Activated naive CD4-positive, alpha-beta T cell treated with anti-CD3 and anti-CD28 coated beads, Interleukin-2, amount 50 U/mL, for 72 hours (primary cell): Measurements from ENCODE around the gene ZNF169. TPM values are rescaled to one million over a fixed set of nuclear protein-coding genes. Genes with fewer than 3 reads are reported as not detected.
"Not testable (repeated sequence)": the region's sequence is repeated elsewhere in the genome, so short reads cannot be mapped to it uniquely, and the experiment has no call there.

Source experiments
- ATAC-seq, 2 donors: fragments of 150-1000 bp; cut with Tn5 transposase; 2 replicates each; pipeline ENCODE4 v1.10.0; 2021; ENCODE audit warnings: mild to moderate bottlenecking in 2 of 2, moderate library complexity in 2 of 2
- DNase-seq, 2 donors: peaks; one replicate each; pipeline ENCODE4 v3.0.0; 2021 to 2022; ENCODE audit warnings: low spot score in 2 of 2
- H3K27ac Mint-ChIP-seq, 2 donors: one replicate each; pipeline ENCODE4 v1.8.0; 2022; ENCODE audit warnings: mild to moderate bottlenecking in 2 of 2, mixed read lengths in 2 of 2
- H3K36me3 Mint-ChIP-seq, 2 donors: one replicate each; pipeline ENCODE4 v1.8.0; 2022; ENCODE audit warnings: mixed read lengths in 2 of 2
- H3K9me3 Mint-ChIP-seq, 2 donors: one replicate each; pipeline ENCODE4 v1.8.0; 2022; ENCODE audit warnings: mixed read lengths in 2 of 2
- total RNA-seq, 2 donors: library from RNA; stranded (reverse); gene quantifications; one replicate each; pipeline ENCODE4 v1.2.3, GENCODE V29; 2022

The ZNF169 gene
- total RNA-seq, 2 donors from 2014 or later = 6.6 to 6.8 TPM

DNA sequence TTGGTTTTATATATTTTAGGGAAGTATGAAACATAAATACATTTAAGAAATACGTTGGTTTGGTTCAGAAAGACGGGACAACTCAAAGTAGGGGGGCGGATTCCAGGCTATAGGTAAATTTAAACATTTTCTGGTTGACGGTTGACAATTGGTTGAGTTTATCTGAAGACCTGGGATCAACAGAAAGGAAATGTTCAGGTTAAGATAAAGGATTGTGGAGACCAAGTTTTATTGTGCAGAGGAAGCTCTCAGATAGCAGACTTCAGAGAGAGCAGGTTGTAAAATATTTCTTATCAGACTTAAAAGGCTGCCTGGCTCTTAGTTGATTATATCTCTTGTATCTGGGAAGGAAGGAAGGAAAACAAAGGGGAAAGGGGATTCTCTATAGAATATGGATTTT is 17.9 kb downstream of the ZNF169 start:
- not testable (repeated sequence) for DNase-seq, ATAC-seq
- Mint-ChIP-seq H3K9me3 (peaks cover 0 to 11% of the 10 kb centered on the region in 2 donors), H3K27ac (peak overlapping the region in 1 of 2 donors; percentile 24), H3K36me3 (peaks cover 35 to 49% of the 10 kb centered on the region in 2 donors)

DNA sequence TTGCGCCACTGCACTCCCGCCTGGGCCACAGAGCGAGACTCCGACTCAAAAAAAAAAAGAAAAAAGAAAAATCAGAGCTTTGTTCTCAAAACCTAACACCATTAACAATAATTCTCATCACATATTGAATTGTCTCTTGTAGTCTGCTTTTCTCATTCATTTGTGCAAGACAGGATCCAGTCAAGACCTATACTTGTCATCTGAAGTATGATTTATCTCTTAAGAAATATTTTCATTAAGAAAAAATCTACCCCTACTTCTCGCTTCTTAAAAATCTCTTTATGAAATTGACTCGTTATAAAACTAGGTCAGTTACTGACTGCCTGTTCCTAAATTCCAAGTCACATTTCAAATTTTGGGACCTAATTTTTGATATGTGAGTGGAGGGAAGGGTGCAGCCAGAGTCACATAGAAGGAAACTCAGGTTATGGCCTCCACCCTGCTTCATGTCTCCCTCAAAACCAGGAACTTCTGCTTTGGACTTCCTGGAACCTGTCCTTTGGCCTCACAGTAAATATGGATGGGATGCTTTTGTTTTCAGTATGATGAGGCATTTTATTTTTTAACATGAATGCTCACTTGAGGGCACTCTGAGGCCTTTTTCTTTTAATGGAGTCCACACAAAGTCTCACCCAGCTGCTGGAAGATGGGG is 18.9 kb downstream of the ZNF169 start:
- Mint-ChIP-seq H3K9me3 (peaks cover 0 to 11% of the 10 kb centered on the region in 2 donors), H3K27ac (no peak overlapping the region), H3K36me3 (peaks cover 37 to 55% of the 10 kb centered on the region in 2 donors)
- no peak for DNase-seq
- ATAC-seq = no peak

DNA sequence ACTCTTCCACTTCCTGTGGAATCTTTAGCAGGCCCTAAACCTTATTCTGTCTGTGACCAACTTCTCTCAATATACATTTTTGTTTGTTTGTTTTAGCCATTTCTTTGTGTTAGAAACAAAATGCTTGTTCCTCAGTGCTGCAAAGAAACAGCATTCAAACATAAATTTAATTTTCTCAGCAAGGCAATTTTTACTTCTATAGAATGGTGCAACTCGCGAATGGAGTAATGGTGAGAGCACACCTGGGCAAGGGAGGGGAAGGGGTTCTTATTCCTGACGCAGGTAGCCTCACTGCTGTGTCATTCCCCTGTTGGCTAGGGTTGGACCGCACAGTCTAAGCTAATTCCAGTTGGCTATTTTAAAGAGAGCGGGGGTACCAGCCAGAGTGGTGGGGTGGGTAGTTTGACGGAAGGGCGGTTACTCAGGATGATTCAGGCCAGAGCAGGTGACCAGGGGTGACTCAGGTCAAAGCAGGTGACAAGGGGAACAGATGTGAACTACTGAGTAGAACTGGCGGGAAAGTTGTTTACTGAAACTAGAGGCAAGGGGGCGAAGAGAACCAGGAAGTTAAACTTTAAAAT is 21.4 kb downstream of the ZNF169 start:
- no peak overlapping the region for H3K27ac Mint-ChIP-seq
- H3K36me3 Mint-ChIP-seq = peaks cover 37 to 55% of the 10 kb centered on the region in 2 donors
- peaks cover 0 to 11% of the 10 kb centered on the region in 2 donors for H3K9me3 Mint-ChIP-seq
- no peak for ATAC-seq
- DNase-seq = no peak

DNA sequence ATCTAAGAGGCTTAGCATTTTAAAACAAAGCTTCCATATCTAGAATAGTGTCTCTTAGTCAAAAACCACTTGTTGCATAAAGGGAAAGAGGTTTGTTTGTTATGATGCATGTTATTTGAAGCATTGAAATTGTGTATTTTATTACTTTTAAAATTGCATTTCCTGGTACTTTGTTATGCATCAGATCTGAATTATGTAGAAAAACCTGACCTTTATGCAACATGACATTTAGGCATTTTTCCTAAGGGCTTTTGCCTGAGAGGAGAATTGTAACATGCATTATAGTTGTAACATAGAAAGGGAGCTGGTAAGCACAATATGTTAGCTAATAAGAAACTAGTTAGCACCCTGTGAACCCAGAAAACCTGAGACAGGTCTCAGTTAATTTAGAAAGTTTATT is 22.0 kb downstream of the ZNF169 start:
- DNase-seq (no peak), ATAC-seq (no peak)
- H3K27ac Mint-ChIP-seq = no peak overlapping the region
- peaks cover 0 to 11% of the 10 kb centered on the region in 2 donors for H3K9me3 Mint-ChIP-seq
- peaks cover 39 to 57% of the 10 kb centered on the region in 2 donors for H3K36me3 Mint-ChIP-seq

DNA sequence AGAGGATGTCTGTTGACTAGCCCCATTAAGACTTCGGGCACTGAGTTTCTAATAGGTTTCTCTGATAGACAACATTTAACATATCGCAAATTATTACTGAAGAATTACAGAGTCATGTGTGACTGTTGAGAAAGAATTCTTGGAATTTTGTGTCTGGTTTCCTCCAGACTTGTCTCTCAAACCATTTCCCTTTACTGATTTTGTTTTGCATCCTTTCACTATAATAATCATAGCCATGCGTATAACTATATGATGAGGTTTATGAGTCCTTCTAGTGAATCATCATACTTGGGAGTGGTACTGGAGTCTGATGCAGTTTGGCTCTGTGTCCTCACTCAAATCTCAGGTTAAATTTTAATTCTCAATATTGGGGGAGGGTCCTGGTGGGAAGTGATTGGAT is 27.0 kb downstream of the ZNF169 start:
- H3K27ac Mint-ChIP-seq = no peak overlapping the region
- no peaks in the 10 kb centered on the region for H3K9me3 Mint-ChIP-seq
- H3K36me3 Mint-ChIP-seq = peaks cover 29 to 38% of the 10 kb centered on the region in 2 donors

DNA sequence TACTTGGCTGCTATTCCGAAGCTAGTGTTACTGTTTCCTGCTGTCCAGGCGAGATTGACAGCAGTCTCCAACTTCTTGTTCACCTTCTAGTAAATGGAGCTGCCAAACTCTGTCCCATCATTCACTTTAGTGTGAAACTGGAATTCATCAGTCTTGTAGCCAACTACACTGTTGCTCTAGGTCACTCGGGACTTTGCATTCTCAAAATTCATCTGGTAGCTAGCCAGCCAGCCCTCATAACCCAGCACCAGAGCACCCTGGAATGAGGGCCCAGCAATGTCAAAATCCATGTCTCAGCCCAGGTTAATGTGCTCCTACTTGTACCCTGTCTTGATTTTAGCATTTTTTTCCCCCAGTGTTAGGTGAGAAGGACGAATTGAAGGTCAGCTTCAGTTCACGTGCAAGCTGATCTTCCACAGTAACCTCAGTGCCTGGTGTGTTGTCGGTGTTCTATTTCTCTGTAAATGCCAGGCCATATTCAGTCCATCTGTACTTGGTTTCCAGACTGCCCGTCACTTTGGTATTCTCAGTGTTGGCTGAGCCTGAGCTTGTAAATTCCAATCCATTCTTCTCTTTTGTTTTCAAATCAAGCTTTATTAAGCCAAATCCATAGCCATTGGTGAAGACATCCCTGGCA is 28.9 kb downstream of the ZNF169 start:
- ATAC-seq = no peak
- DNase-seq = no peak
- H3K36me3 Mint-ChIP-seq = peaks cover 18 to 29% of the 10 kb centered on the region in 2 donors
- no peaks in the 10 kb centered on the region for H3K9me3 Mint-ChIP-seq
- peak overlapping the region in 1 of 2 donors; percentile 27 for H3K27ac Mint-ChIP-seq

More for the DNA sequence above, 27.0 kb downstream of the ZNF169 start:
- ATAC-seq = no peak
- DNase-seq = no peak

DNA sequence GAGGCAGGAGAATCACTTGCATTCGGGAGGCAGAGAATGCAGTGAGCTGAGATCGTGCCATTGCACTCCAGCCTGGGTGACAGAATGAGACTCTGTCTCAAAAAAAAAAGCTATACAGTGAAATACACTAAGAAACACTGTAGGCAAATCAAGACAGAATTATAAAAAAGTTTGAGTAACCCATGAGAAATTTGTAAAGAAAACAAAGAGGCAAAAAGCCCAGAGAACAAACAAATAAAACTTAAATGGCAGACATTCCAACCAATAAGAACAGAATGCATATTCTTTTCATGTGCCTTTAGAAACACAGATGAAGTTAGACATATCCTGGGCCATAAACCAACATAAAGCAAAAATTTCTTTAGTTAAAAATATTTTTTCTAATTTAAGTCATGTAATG is 30.6 kb downstream of the ZNF169 start:
- DNase-seq (no peak), ATAC-seq (no peak)
- H3K36me3 Mint-ChIP-seq = peaks cover 18 to 35% of the 10 kb centered on the region in 2 donors
- H3K9me3 Mint-ChIP-seq = no peaks in the 10 kb centered on the region
- H3K27ac Mint-ChIP-seq = no peak overlapping the region

DNA sequence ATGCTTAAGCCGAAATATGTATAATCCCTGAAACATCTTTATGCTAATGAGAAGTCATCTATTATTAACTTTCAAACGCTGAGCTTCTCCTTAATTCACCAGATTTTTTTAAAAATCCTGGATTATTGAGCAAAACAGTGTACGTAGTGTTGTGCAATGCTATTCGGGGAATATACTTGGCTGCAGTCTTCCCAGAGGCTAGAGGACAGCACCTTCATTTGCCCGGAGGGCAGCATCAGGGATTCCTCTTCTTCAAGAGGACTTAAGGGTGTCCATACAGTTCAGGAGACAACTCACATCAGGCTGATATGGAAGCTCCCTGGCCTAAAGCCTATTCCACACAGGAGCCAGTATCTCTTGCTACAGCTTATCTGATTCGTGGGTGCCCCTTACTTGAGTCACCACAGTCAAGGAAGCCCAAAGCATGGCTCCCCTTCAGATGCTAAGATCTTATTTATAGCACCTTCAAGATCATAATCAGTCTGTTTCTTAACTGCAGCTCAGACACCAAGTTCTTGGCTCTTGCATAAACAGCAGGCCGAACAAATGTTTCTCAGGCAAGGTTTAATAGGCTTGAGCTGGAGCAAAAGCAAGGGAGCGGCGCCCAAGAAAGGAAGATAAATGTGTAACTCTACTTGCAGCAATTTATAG is 40.0 kb downstream of the ZNF169 start:
- no peaks in the 10 kb centered on the region for H3K9me3 Mint-ChIP-seq
- H3K36me3 Mint-ChIP-seq = peaks cover 0 to under 1% of the 10 kb centered on the region in 2 donors
- ATAC-seq (no peak), DNase-seq (no peak)
- no peak overlapping the region for H3K27ac Mint-ChIP-seq

DNA sequence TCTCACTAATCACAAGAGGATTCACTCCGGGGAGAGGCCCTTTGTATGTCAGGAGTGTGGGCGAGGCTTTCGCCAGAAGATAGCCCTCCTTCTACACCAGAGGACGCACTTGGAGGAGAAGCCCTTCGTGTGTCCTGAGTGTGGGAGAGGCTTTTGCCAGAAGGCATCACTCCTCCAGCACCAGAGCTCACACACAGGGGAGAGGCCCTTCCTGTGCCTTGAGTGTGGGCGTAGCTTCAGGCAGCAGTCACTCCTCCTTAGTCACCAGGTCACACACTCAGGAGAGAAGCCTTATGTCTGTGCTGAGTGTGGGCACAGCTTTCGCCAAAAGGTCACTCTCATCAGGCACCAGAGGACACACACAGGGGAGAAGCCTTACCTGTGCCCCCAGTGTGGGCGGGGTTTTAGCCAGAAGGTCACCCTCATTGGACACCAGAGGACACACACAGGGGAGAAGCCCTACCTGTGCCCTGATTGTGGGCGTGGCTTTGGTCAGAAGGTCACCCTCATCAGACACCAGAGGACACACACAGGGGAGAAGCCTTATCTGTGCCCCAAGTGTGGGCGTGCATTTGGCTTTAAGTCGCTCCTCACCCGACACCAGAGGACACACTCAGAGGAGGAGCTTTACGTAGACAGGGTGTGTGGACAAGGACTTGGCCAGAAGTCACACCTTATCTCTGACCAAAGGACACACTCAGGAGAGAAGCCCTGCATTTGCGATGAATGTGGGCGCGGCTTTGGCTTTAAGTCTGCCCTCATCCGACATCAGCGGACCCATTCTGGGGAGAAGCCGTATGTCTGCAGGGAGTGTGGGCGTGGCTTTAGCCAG is 41.6 kb downstream of the ZNF169 start:
- Mint-ChIP-seq H3K9me3 (no peaks in the 10 kb centered on the region), H3K36me3 (no peaks in the 10 kb centered on the region), H3K27ac (no peak overlapping the region)
- DNase-seq (no peak), ATAC-seq (peak in 1 of 2 donors; percentile 79)

DNA sequence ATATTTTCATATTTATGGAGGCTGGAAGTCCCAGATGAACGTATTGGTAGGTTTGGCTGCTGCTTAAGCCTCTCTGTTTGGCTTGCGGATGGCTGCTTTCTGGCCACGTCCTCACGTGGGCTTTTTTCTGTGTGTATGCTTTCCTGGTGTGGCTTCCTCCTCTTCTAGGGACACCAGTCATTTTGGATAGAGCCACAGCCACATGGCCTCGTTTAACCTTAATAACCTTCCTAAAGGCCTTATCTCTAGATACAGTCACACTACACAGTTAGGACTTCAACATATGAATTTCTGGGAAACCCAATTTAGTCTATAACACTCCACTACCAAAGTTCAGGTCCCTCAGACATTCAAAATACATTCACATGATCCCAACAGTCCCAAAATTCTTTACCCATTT is 42.5 kb downstream of the ZNF169 start:
- DNase-seq = no peak
- no peaks in the 10 kb centered on the region for H3K9me3 Mint-ChIP-seq
- H3K27ac Mint-ChIP-seq = no peak overlapping the region
- H3K36me3 Mint-ChIP-seq = no peaks in the 10 kb centered on the region
- no peak for ATAC-seq

DNA sequence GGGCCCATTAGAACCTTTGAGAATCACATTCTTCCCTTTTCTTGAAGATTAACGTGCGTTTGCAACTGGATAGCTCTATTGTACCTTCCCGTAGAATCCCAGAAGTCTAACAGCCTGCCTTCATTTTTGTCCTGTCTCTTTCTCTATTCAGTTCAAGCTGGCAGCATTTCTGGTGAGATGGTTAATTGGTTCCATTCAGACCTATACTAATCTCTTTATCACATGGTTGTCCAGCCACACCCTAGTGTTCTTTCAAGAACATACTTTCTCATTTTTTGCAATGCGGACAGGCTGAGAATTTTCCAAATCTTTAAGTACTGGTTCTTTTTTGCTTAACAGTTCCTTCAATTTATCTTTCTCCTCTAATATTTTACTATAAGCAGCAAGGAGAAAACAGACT is 43.3 kb downstream of the ZNF169 start:
- ATAC-seq (no peak), DNase-seq (no peak)
- Mint-ChIP-seq H3K36me3 (no peaks in the 10 kb centered on the region), H3K27ac (no peak overlapping the region), H3K9me3 (no peaks in the 10 kb centered on the region)

DNA sequence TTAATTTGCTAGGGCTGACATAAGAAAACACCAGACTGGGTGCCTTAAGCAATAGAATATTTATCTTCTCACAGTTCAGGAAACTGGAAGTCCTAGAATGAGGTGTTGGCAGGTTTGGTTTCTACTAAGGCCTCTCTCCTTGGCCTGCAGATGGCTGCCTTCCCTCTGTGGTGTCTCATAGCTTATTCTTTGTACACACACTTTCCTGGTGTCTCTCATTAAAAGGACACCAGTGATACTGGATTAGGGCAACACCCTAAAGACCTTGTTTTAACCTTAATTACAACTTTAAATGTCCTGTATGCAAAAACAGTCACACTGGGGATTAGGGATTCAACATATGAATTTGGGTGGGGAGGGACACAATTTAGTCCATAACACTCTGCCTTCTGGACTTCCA is 44.2 kb downstream of the ZNF169 start:
- ATAC-seq (no peak), DNase-seq (no peak)
- Mint-ChIP-seq H3K36me3 (no peaks in the 10 kb centered on the region), H3K27ac (no peak overlapping the region), H3K9me3 (no peaks in the 10 kb centered on the region)

DNA sequence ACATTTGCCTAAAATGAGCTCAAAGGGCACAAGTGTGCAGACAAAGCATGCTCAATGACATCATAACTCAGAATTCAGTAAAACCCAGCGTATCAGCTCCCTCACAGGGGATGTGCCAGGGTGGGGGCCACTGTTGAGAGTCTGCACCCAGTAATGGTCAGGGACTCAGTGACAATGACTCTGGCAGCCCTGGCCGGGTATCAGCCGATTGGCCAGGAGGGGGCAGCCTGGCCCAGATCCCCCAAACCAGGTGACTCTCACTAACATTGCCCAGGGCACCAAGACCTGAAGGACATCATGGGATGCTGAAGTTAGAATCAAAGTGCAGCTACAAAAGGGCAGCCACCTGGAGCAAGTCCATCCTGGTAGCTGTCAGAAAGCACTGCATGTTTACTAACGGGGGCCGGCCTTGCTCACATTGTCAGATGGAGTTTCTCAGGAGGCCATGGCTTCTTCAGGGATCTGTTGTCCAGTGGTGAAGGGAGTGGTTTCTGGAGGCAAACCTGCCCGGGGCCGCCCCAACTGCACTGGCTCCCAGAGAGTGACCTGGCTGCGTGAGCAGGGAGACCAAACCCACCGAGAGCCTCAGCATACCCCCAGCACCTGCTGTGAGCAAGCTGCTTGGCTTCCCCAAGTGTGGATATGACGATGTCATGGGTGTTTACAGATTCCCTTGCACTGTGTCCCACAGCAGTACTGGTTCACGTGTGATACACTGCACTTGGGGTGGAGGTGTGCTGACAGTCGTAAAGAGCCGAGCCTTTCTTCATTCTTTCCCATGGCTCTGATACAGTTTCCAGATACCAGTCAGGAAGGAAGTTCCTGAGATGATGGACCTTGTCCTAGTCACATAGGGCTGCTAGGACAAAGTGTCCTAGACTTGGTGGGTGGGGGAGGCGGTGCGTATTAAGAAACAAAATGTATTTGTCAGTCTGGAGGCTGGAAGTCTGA is 56.2 kb downstream of the ZNF169 start:
- H3K36me3 Mint-ChIP-seq, DNase-seq, H3K27ac Mint-ChIP-seq, H3K9me3 Mint-ChIP-seq: not testable (repeated sequence)
- peak in 1 of 2 donors; percentile 35 for ATAC-seq

DNA sequence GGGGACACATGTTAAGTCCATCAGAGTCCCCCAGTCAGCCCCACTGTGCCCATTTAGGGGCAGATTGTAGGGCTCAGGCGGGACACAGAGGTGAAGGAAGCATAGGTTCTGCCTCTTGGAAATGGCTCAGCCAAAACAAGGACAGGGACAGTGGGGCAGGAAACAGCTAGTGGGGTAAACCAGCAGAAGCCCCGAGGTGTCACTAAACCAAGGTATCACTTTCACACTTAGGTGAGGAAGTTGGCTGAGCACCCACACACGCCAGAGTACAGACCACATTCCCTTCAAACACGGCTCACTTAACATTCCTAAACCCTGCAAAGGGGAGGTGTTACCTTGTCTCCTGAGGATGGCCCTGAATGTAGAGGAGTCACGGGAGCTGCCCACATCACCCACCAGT is 57.1 kb downstream of the ZNF169 start:
- H3K27ac Mint-ChIP-seq, H3K9me3 Mint-ChIP-seq, DNase-seq, H3K36me3 Mint-ChIP-seq: not testable (repeated sequence)
- peak; percentile 32 to 33 for ATAC-seq

DNA sequence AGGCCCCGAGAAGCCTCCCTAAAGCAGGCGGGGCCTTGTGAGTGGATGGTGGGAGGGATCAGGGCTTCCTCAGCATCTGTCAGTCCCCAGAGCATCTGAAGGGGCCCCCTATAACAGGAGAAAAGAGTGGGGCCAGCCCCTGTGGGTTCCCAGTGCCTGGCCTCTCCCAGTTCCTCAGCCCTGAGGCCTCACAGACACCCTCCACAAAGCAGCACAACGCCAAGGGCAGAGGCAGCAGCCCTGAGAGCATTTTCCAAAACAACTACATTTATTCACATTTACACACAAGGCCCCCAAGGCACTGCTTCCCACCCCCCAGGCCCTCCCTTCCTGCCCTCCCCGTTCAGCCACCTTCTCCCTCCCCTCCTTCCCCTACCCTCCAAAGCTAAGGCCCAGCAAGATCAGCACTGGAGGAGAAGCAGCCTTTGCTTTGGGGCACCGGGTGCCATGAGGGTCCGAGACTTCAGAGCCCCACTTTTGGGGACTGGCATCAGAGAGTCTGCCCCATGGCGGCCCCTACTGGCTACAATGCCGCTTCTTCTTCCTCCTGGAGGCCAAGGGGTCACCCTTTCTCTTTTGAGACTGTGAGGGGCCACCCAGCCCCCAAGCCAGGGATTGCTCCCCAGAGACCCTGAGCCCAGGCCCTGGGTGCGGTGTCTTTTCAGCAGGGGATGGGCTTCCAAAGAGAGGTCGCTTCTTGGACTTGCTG is 59.0 kb downstream of the ZNF169 start:
- not testable (repeated sequence) for ATAC-seq, H3K36me3 Mint-ChIP-seq, H3K27ac Mint-ChIP-seq, H3K9me3 Mint-ChIP-seq, DNase-seq
